ENCODE results near the gene STARD3. TPM values are rescaled to one million over a fixed set of nuclear protein-coding genes. Genes with fewer than 3 reads are reported as not detected.

Gene STARD3
- total RNA-seq = 28.7 and 35.8 TPM in 2 replicates

GRCh38 chr17:39636927-39637736 is at the start of gene STARD3:
TSS of gene STARD3 (plus strand) at chr17:39637144. CDS start at chr17:39653532, 16,388 bp downstream.

GRCh38 chr17:39607851-39608130 is 29.2 kb upstream of the STARD3 start, which contains the start of gene NEUROD2:
TSS of gene NEUROD2 (minus strand) at chr17:39607920. CDS start at chr17:39606599, 1,321 bp downstream.

GRCh38 chr17:39626171-39627046 is 10.5 kb upstream of the STARD3 start, which contains the start of gene PPP1R1B:
TSS of gene PPP1R1B (plus strand) at chr17:39626952. CDS start at chr17:39627393, 441 bp downstream.

GRCh38 chr17:39664581-39665561 is 27.9 kb downstream of the STARD3 start, which contains the start of gene TCAP:
TSS of gene TCAP (plus strand) at chr17:39665349. CDS start at chr17:39665360, 11 bp downstream.

GRCh38 chr17:39667945-39668924 is 31.3 kb downstream of the STARD3 start, which contains the start of gene PNMT:
TSS of gene PNMT (plus strand) at chr17:39668453. CDS start at chr17:39668476, 23 bp downstream.

GRCh38 chr17:39687546-39688474 is 50.9 kb downstream of the STARD3 start, which contains the start of gene PGAP3:
TSS of gene PGAP3 (minus strand) at chr17:39688057. CDS start at chr17:39688014, 43 bp downstream.

GRCh38 chr17:39699818-39700147 is 62.8 kb downstream of the STARD3 start, which contains the start of gene ERBB2:
TSS of gene ERBB2 (plus strand) at chr17:39700064. CDS start at chr17:39700239, 175 bp downstream.

Other genes starting within 250 kb of the STARD3 start
- gene FBXL20, start 235.5 kb upstream of the STARD3 start, total RNA-seq = 11.1 and 11.7 TPM in 2 replicates
- gene MED1, start 185.9 kb upstream of the STARD3 start, total RNA-seq = 15.4 and 19.6 TPM in 2 replicates
- gene CDK12, start 175.7 kb upstream of the STARD3 start, total RNA-seq = 17.4 and 20.7 TPM in 2 replicates
- not detected in 2 replicates for gene NEUROD2, start 29.2 kb upstream of the STARD3 start, total RNA-seq
- gene PPP1R1B, start 10.2 kb upstream of the STARD3 start, total RNA-seq = under 0.01 and 0.43 TPM in 2 replicates
- gene TCAP, start 28.2 kb downstream of the STARD3 start, total RNA-seq = 0.21 TPM in 1 of 2 replicates, not detected in the other
- gene PNMT, start 31.3 kb downstream of the STARD3 start, total RNA-seq = not detected in 2 replicates
- gene PGAP3, start 50.9 kb downstream of the STARD3 start, total RNA-seq = 9.6 and 11.5 TPM in 2 replicates
- gene ERBB2, start 62.9 kb downstream of the STARD3 start, total RNA-seq = 36.6 and 51.4 TPM in 2 replicates
- gene MIEN1, start 93.4 kb downstream of the STARD3 start, total RNA-seq = 13.0 and 14.7 TPM in 2 replicates
- 8.3 and 19.0 TPM in 2 replicates for gene GRB7, start 100.8 kb downstream of the STARD3 start, total RNA-seq
- under 0.01 TPM in 1 of 2 replicates, not detected in the other for gene IKZF3, start 227.2 kb downstream of the STARD3 start, total RNA-seq
- not detected in 2 replicates for gene ZPBP2, start 231.1 kb downstream of the STARD3 start, total RNA-seq